Measurements from ENCODE around the gene AFMID. TPM values are rescaled to one million over a fixed set of nuclear protein-coding genes. Genes with fewer than 3 reads are reported as not detected.

The AFMID gene
- total and polyA plus RNA-seq, 9 donors: 32.4 to 69.5 (median 41.2) TPM

DNA sequence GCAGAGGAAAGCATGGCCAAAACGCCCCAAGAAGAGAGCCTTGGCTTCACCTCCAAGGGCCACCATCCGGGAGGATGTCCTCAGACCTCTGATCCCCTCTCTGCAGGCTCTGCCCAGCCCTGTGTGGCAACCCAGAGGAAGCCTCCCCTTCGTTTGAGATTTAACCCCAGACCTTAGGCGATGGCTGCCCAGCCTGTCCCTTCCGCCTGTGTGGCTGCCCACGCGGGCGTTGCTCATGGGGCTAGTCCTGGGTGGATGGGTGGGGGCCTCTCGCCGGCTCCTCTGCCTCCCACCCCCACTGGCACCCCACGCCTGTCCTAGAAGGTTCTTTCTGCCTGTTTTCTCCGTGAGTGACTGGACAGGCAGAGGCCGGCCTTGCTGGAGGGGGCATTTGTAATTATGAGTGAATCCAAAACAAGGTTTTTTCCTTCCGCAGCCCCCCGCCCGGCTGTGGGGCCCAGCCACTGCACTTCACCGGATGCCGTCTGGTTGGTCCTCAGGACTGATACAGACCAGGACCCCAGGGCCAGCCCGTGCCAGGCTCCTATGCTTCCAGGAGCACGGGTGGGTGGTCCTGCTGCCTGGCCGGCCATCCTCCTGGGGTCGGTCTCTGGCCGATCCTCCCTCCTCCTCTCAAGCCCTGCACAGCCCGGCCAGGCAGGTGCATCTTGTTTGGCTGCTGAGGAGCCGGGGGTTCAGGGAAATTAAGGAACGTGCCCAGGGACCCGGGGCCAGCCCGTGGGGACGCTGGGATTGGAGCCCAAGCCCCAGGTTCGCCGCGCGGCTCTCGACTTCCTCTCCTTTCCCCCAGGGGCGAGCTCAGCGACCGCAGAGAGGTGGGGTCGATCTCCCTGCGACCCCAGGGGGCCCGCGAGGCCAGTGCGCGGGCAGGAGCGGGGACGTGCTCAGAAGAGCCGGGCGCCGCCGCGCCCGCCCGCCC is 44.1 kb downstream of the AFMID start, which contains the start of gene TMEM235:
TSS of gene TMEM235 (plus strand) at position 636 of the 940 bp plus-strand sequence. CDS start 393 bp downstream, outside the sequence.
- no peak within 1 kb of the TSS for H3K4me3 ChIP-seq

GRCh38 chr17:78231991-78232858 is 45.1 kb downstream of the AFMID start:
- Histone ChIP-seq H3K9me3 (no peaks in the 10 kb centered on the region), H3K4me1 (ENCODE audit: insufficient read depth) (peaks cover 3% of the 10 kb centered on the region), H3K36me3 (no peaks in the 10 kb centered on the region), H3K27me3 (no peaks in the 10 kb centered on the region), H3K4me3 (no peak overlapping the region), H3K27ac (no peak overlapping the region)
- intact Hi-C loops (cut with DNase I): loop anchor here in 1 of 4 donors (2.0 kb wide), 1 partner anchor 19 kb away; no protein-coding TSS in a partner anchor
- WGBS, 3 donors: 9 to 11% (median 9%) methylated on average over 21 to 55 of the region's 55 CpGs
- no peak for DNase-seq
- TF ChIP-seq EP300 (IDR thresholded peaks at IDR 0.05) (no peak), POLR2A (IDR thresholded peaks at IDR 0.05) (no peak)
- TF ChIP-seq, protein P1, sequence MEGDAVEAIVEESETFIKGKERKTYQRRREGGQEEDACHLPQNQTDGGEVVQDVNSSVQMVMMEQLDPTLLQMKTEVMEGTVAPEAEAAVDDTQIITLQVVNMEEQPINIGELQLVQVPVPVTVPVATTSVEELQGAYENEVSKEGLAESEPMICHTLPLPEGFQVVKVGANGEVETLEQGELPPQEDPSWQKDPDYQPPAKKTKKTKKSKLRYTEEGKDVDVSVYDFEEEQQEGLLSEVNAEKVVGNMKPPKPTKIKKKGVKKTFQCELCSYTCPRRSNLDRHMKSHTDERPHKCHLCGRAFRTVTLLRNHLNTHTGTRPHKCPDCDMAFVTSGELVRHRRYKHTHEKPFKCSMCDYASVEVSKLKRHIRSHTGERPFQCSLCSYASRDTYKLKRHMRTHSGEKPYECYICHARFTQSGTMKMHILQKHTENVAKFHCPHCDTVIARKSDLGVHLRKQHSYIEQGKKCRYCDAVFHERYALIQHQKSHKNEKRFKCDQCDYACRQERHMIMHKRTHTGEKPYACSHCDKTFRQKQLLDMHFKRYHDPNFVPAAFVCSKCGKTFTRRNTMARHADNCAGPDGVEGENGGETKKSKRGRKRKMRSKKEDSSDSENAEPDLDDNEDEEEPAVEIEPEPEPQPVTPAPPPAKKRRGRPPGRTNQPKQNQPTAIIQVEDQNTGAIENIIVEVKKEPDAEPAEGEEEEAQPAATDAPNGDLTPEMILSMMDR (IDR thresholded peaks at IDR 0.05): no peak

More for the DNA sequence above, 44.1 kb downstream of the AFMID start, which contains the start of gene TMEM235:
- WGBS, 3 donors: 11 to 17% (median 13%) methylated on average over 45 to 52 of the region's 52 CpGs
- DNase-seq: no peak
- Histone ChIP-seq H3K9me3 (no peaks in the 10 kb centered on the region), H3K27me3 (no peaks in the 10 kb centered on the region), H3K27ac (no peak within 1 kb of the TSS), H3K4me1 (ENCODE audit: insufficient read depth) (peaks cover 3% of the 10 kb centered on the region), H3K36me3 (no peaks in the 10 kb centered on the region)
- TF ChIP-seq, protein P1 (IDR thresholded peaks at IDR 0.05): no peak
- no peak for TF ChIP-seq POLR2A (IDR thresholded peaks at IDR 0.05)
- TF ChIP-seq EP300 (IDR thresholded peaks at IDR 0.05): no peak
- intact Hi-C loops (cut with DNase I): no loop called here

- Histone ChIP-seq H3K4me3 (no peak overlapping the region), H3K27ac (no peak overlapping the region), H3K27me3 (no peaks in the 10 kb centered on the region), H3K4me1 (ENCODE audit: insufficient read depth) (peaks cover 6% of the 10 kb centered on the region), H3K36me3 (no peaks in the 10 kb centered on the region), H3K9me3 (no peaks in the 10 kb centered on the region)
- no peak for DNase-seq
- no peak for TF ChIP-seq EP300 (IDR thresholded peaks at IDR 0.05)
- no peak for TF ChIP-seq POLR2A (IDR thresholded peaks at IDR 0.05)
- TF ChIP-seq, protein P1 (IDR thresholded peaks at IDR 0.05): no peak
- intact Hi-C loops (cut with DNase I): loop anchor here in 1 of 4 donors (2.0 kb wide), 1 partner anchor 20 kb away; no protein-coding TSS in a partner anchor
- WGBS, 3 donors: 83 to 86% (median 85%) methylated on average over 2 of the region's 2 CpGs
These were observed 45.7 kb downstream of the AFMID start for GRCh38 chr17:78232859-78233173.

GRCh38 chr17:78233678-78234077 is 46.5 kb downstream of the AFMID start:
- no peak for DNase-seq
- peaks cover 9% of the 10 kb centered on the region for H3K4me1 ChIP-seq (ENCODE audit: insufficient read depth)
- TF ChIP-seq, protein P1 (IDR thresholded peaks at IDR 0.05): no peak
- TF ChIP-seq POLR2A (IDR thresholded peaks at IDR 0.05) (no peak), EP300 (IDR thresholded peaks at IDR 0.05) (no peak)
- H3K4me3 ChIP-seq: no peak overlapping the region
- 91 to 96% (median 91%) methylated on average over 10 of the region's 10 CpGs for WGBS, 3 donors
- H3K36me3 ChIP-seq: no peaks in the 10 kb centered on the region
- intact Hi-C loops (cut with DNase I): loop anchor here in 1 of 4 donors (2.0 kb wide), 1 partner anchor 21 kb away; no protein-coding TSS in a partner anchor
- no peaks in the 10 kb centered on the region for H3K27me3 ChIP-seq
- no peaks in the 10 kb centered on the region for H3K9me3 ChIP-seq
- H3K27ac ChIP-seq: no peak overlapping the region

Measured in ovary (tissue), 9 donors.